NCI-H748 (cell line): ENCODE data around the gene TSR3.

Source experiments
- DNase-seq: peaks from one replicate; lab custom pipeline; 2025; ENCODE audit not compliant: unreplicated experiment; lab: John Stamatoyannopoulos, UW

Gene TSR3

GRCh38 chr16:1378087-1378803 is 26.6 kb upstream of the TSR3 start:
- DNase-seq: no peak

- DNase-seq: no peak
These were observed 25.8 kb upstream of the TSR3 start for GRCh38 chr16:1377406-1378010.

- DNase-seq: no peak
These were observed 24.2 kb upstream of the TSR3 start for GRCh38 chr16:1375741-1376410.

- DNase-seq: no peak
These were observed 23.6 kb upstream of the TSR3 start for GRCh38 chr16:1375298-1375640.

GRCh38 chr16:1374418-1375297 is 23.0 kb upstream of the TSR3 start:
- no peak for DNase-seq

GRCh38 chr16:1372292-1372950 is 20.7 kb upstream of the TSR3 start:
- no peak for DNase-seq

GRCh38 chr16:1371054-1371978 is 19.6 kb upstream of the TSR3 start:
- no peak for DNase-seq

- DNase-seq: peak; percentile 15
These were observed 16.0 kb upstream of the TSR3 start for GRCh38 chr16:1367486-1368174.

- DNase-seq: peak; percentile 14
These were observed 15.1 kb upstream of the TSR3 start for GRCh38 chr16:1366712-1367299.

- DNase-seq: no peak
These were observed 14.5 kb upstream of the TSR3 start for GRCh38 chr16:1366060-1366711.

GRCh38 chr16:1364510-1364909 is 12.8 kb upstream of the TSR3 start:
- DNase-seq: no peak

GRCh38 chr16:1363501-1364041 is 11.9 kb upstream of the TSR3 start:
- peak; percentile 36 for DNase-seq

GRCh38 chr16:1362807-1363206 is 11.1 kb upstream of the TSR3 start:
- no peak for DNase-seq

- DNase-seq: no peak
These were observed 10.1 kb upstream of the TSR3 start for GRCh38 chr16:1361685-1362360.

- no peak for DNase-seq
These were observed 6.4 kb upstream of the TSR3 start for GRCh38 chr16:1357906-1358566.

GRCh38 chr16:1356061-1356900 is 4.6 kb upstream of the TSR3 start:
- DNase-seq: no peak
